H1 (cell line): ENCODE data around the gene PLPPR2.

Source experiments
- CHD1 ChIP-seq: IDR thresholded peaks from 2 replicates; pipeline ENCODE4 v1.6.1; 2012; ENCODE audit warnings: low read depth, low read length, improper control_type of control experiment
- CTCF ChIP-seq, 3 experiments: IDR thresholded peaks; 1 replicate in 2 of 3; 2 replicates in 1 of 3; pipeline versions ENCODE4 v1.5.1 to v1.6.1; 2011; ENCODE audit warnings: low read length in 3 of 3, mild to moderate bottlenecking in 3 of 3, inconsistent platforms in 2 of 3, low read depth in 1 of 3, moderate library complexity in 1 of 3; ENCODE audit not compliant: insufficient read depth in 1 of 3; ENCODE audit errors: control extremely low read depth in 1 of 3
- EZH2 ChIP-seq: fragments of 200-600 bp; sonication (generic); IDR thresholded peaks from 2 replicates; pipeline ENCODE4 v1.7.1; 2012; ENCODE audit warnings: low read depth, mild to moderate bottlenecking, moderate library complexity, low read length, inconsistent platforms; ENCODE audit not compliant: severe bottlenecking
- GABPA ChIP-seq: IDR thresholded peaks from 2 replicates; pipeline ENCODE4 v1.6.1; 2011; ENCODE audit warnings: mild to moderate bottlenecking, low read length, moderate library complexity, borderline replicate concordance; ENCODE audit not compliant: insufficient read depth
- JUND ChIP-seq: IDR thresholded peaks from 2 replicates; pipeline ENCODE4 v1.6.1; 2011; ENCODE audit warnings: mild to moderate bottlenecking, improper control_type of control experiment, low read length
- MAX ChIP-seq: IDR thresholded peaks from 2 replicates; pipeline ENCODE4 v1.6.1; 2012; ENCODE audit warnings: inconsistent platforms
- RFX5 ChIP-seq: IDR thresholded peaks from 2 replicates; pipeline ENCODE4 v1.6.1; 2011; ENCODE audit warnings: low read depth, low read length, improper control_type of control experiment, borderline replicate concordance
- SP1 ChIP-seq: IDR thresholded peaks from 2 replicates; pipeline ENCODE4 v1.6.1; 2011; ENCODE audit warnings: low read depth, low read length
- SUZ12 ChIP-seq: fragments of 200-600 bp; sonication (generic); IDR thresholded peaks from 2 replicates; pipeline ENCODE4 v1.6.1; 2012; ENCODE audit warnings: mild to moderate bottlenecking, inconsistent platforms, low read length, moderate library complexity, mixed read lengths

- TF ChIP-seq CTCF (IDR thresholded peaks at IDR 0.05; ENCODE audit: control extremely low read depth in 1 of 3, insufficient read depth in 1 of 3, low read depth in 1 of 3, low read length in 3 of 3) (no peak), RFX5 (no peak), SP1 (no peak), EZH2 (no peak), GABPA (no peak), MAX (no peak), SUZ12 (no peak), JUND (no peak), CHD1 (no peak)
These were observed 10.4 kb downstream of the PLPPR2 start for GRCh38 chr19:11365557-11366117.
